Body of pancreas (tissue), 4 donors: ENCODE results near the gene TMEM89.

Source experiments
- CTCF ChIP-seq, 7 experiments: fragments of 450-650 bp in 4 of 7; fragments of 200-600 bp in 3 of 7; sonication (generic) in 3 of 7; IDR thresholded peaks; one replicate each; pipeline ENCODE4 v1.5.1; 2016 to 2019; ENCODE audit warnings: antibody characterized with exemption in 7 of 7
- POLR2A ChIP-seq, 3 donors: fragments of 450-650 bp; IDR thresholded peaks; one replicate each; pipeline ENCODE4 v1.6.1; 2016; ENCODE audit warnings: antibody characterized with exemption in 3 of 3, mild to moderate bottlenecking in 2 of 3

DNA sequence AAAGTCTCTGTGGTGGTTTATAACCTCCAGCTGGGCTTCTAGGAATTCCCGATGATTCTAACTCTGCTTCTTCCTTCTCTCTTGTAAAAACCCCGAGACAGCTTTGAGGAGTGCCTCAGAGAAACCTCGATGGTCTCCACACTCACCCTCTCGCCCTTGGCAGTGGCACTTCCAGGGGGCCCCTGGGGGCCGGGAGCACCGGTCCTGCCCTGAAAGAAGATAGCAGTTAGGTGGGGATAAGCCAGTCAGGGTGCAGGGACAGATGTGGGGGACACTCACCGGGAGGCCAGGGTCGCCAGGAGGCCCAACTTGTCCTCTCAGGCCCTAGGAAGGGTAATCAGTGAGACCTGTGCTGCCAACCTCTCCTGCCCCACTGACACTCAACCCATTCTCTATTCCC is 36.2 kb downstream of the TMEM89 start:
- no peak for TF ChIP-seq CTCF (IDR thresholded peaks at IDR 0.05)
- TF ChIP-seq POLR2A (IDR thresholded peaks at IDR 0.05), result no peak
